SIG-M5 treated with dmso at 0.1 percent for 504 hours (cell line): ENCODE results near the gene ESCO1.

ENCODE experiments used
- DNase-seq: peaks from one replicate; lab custom pipeline; 2025; ENCODE audit not compliant: unreplicated experiment; lab: John Stamatoyannopoulos, UW

Gene ESCO1

GRCh38 chr18:21489919-21490495, 110.5 kb downstream of the ESCO1 start:
- DNase-seq = no peak

DNA sequence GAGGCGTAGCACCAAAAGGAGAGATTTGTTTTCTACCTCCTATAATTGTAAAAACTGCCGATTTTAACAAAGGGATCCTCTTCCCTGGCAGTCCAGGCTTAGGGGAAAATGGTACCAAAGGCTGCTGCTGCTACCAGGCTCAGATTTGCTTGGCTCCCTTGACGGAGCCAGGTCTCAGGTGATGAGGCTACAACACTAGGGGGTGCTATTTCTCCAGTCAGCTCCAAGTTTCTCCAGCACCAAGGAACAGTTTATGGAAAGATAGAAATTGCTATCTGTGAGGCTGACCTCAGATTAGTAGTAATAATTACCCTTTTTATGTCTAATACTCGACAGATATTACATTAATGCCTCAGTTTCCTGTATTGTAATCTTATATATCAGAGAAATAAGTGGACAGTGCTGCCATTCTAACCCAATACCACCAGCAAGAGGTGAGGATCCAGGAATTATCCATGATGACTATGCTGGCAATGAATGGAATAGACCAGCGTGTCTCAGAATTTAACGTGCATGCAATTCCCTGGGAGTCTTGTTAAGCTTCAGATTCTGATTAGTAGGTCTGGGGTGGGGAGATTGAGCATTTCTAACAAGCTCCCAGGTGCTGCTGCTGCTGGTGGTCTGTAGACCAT, 111.3 kb downstream of the ESCO1 start:
- DNase-seq = peak; percentile 34

- no peak for DNase-seq
These were observed 113.5 kb downstream of the ESCO1 start for GRCh38 chr18:21486905-21487437.

- DNase-seq = no peak
These were observed 115.5 kb downstream of the ESCO1 start for GRCh38 chr18:21484851-21485636.

DNA sequence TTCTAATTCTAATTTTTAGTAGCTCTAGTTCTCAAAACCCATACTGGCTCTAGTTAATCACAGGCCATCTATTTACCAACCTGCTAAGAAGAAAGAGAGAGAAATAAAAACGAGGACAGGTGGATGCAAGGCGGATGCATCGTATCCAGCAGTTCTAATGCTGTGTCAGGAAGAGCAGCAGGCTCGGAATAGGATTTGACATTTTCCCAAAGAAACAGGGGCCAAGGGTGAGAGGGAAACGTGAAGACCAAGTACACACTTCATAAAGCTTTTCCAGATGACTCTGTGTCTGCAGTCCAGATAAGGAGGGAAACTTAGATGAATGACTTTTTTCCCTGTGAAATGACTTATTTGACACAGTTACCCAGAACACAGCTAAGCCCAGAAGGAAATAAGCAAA, 117.5 kb downstream of the ESCO1 start:
- DNase-seq = no peak

- no peak for DNase-seq
These were observed 118.8 kb downstream of the ESCO1 start for GRCh38 chr18:21481739-21482138.

- no peak for DNase-seq
These were observed 120.8 kb downstream of the ESCO1 start for GRCh38 chr18:21479721-21480120.
